ENCODE results near the gene RASGRF1.

The RASGRF1 gene

DNA sequence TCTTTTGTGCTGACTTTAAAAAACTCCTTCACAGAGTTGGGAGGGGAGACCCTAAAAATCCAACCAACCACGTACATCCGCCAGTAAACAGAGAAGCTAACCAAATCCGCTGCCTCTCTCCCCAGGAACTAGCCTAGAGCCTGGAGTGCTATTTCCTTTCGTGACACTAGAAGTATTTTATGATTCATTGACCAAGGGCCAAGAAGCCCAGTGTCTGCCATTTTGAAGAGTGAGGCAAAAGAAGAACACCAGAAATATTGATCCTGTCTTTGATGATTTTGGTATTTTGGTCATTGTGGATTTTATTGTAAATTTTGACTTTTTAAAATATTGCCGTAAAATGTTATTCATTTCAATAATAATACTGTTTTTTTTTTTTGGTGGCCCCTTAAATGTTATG is 135.2 kb downstream of the RASGRF1 start:
- no peak for DNase-seq (ENCODE audit: low read depth in 2 of 2)

DNA sequence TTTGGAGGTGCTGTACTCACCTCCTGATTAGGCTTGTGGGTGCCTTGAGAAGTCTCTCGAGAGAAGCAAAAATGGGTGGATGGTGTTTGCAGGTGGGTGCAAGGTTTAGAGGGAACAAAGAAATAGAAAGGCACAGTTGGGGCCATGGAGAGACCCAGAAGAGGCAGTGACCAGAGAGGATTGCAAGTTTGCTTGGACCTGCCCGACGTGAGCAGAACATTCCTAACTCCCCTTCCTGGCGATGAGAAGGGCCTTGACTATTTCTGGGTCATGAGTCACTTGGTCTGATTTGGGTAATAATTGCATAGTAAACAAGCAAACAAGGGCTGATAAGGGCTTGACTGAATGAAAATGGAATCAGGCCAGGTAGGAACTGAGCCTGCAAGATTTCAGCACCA is 138.7 kb downstream of the RASGRF1 start:
- no peak for DNase-seq (ENCODE audit: low read depth in 2 of 2)

DNA sequence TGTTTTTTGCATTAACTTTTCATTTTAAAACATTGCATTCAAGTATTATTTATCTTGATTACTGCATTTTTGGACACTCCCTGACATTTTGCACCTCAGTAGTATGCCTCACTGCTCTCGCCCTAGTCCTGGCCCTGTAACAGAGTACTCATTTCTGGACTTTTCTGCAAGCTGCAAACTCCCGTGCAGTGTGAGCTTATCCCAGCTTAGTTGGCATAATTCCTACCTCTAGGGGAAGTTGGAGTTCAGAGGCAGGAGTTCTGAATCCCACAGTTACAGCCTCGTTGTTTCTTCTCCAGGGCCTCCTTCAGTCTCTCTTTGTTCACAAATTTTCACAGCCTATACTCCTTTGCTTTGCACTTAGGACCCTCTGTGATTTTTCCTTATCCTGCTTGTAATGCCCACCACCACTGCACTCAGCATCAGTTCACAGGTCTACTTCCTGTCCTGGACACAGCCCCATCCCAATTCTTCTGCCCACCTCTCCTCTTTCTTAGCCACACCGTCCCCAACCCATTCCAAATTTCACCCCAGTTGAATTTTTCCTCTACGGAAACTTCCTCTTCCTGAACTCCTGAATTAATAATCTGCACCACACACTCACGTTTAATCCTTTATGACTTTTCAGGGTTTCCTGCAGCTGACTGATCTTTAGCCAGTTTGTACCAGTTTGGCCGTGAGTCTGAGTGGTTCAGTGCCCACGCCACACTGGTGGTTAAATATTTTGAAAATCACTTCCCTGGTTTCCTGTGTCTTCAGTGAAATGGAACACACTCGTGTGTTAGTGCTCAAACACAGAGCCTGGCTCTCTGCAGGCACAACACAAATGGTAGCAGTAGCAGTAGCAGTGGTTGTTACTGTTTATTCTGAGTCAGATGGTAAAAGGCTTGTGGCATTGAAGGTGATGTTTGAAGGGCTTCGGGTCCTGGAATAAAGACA is 139.4 kb downstream of the RASGRF1 start:
- DNase-seq (ENCODE audit: low read depth in 2 of 2) = no peak

DNA sequence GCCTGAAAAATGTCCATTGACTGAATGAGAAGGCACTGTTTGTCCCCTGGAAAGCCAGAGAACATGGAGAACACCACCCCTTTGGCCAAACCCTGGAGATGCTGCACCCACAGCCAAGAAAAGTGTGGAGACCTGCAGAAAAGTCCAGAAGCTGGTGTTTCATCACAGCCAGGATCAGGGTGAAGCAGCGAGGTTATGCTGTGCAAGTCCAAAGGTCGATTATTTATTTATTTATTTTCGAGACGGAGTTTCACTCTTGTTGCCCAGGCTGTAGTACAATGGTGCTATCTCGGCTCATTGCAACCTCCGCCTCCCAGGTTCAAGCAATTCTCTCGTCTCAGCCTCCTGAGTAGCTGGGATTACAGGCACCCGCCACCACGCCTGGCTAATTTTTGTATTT is 140.2 kb downstream of the RASGRF1 start:
- no peak for DNase-seq (ENCODE audit: low read depth in 2 of 2)

DNA sequence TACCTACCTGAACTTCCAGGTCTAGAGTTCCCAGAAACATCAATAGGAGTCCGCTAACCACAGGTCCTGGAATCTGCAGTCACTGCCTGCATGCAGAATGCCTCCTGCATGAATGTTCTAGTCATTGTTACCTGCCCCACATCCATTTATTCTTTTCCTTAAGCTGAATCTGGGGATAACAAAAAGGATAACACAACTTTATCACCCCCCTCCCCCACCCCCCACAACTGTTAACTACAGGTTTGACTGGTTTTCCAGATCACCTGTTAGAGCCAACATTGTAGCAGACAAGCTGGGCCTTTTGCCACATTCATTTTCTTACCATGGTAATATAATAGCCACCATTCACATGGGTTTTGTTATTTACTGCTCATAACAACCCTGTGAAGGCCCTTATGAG is 141.1 kb downstream of the RASGRF1 start:
- no peak for DNase-seq (ENCODE audit: low read depth in 2 of 2)

DNA sequence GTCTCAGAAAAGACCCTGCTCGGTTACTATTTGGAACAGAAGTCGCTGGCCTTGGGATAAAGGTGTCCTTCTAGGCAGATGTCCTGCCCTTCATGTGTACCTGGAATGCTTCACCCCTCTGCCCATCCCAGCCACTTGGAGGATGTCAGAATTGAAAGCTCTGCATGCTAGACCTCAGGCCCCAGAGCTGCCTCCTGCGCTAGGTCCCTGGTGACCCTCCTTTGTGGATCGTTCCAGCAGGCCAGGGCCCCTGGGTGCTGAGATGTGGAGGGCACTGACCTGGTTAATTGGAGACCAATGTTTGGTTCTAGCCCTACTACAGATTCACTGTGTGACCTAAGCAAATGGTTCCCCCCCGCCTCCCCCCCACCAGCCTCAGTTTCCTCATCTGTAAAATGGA is 143.1 kb downstream of the RASGRF1 start:
- DNase-seq (ENCODE audit: low read depth in 2 of 2) = no peak

DNA sequence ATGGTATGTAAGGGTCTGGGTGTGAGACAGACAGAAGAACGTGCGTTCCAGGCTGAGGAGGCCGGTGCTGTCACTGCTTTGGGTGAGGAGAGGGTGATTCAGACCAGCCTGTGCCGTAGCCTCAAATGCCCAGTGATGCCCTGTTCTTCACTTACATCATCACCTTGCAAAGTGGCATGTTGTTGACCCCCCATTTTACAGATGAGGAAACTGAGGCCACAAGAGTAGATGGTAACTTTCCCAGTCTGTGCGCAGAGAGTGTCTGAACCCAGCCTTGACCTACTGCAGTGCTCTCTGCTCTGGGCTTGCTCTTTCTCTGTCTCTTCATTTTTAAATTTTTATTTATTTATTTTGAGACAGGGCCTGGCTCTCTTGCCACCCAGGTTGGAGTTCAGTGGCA is 144.1 kb downstream of the RASGRF1 start:
- DNase-seq (ENCODE audit: low read depth in 2 of 2) = no peak

DNA sequence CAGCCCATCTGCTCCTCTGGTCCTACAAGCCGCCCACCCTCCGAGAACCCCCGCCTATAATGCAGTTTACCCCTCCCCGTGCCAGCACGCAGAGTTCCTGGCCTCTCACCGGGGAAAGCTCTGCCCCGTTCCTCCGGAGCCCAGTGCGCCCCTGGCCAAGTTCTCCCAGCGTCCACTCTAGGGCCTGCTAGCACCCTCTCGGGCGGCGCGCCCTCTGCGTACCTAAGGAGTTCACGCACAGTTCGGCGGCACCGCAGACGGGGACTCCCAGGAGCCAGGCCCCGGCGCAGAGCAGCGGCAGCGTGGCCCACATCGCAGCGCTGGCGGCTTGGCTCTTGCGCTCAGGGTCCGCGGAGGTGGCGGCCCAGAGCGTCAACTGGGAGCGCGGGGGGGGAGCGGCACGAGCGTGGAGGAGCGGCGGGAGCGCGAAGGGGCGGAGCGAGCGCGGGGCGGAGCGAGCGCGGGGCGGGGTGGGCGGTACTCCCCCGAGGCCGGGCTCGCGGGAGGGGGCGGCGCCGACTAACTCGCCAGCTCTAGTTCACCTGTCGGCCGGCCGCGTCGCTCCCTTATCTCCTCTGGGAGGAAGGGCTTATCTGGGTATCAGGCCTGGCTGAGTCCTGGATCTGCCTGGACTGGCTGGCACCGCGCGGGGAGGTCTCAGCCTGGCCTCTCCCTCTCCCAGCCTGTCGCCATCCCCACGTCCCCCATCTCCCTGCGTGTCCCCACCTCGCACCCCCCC is 145.7 kb downstream of the RASGRF1 start, which contains the start of gene CTSH:
Gene CTSH, minus strand, starts transcription at position 378 of the 739 bp plus-strand sequence. Its CDS starts 65 bp downstream, at position 313.
- peak; percentile 41 to 50 for DNase-seq (ENCODE audit: low read depth in 2 of 2)

DNA sequence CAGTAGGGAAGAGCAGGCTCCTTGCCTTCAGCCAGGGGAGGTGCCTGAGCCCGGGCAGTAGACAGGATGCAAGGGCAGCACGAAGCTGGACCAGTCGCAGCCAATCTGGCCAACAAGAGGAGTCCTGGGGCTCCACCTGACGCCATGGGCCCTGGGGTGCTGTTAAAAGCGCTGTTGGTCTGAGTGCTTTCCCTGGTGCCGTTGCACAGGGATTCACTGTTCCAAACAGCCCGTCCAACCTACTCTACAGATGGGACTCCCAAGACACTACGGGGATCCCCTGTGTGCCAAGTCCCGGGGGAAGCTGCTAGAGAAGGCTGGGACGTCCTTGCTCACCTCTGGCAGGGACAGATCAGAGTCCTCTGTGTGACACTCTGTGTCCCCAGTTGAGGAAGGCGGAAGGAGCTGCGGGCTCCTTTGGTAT is 146.4 kb downstream of the RASGRF1 start:
- no peak for DNase-seq (ENCODE audit: low read depth in 2 of 2)

DNA sequence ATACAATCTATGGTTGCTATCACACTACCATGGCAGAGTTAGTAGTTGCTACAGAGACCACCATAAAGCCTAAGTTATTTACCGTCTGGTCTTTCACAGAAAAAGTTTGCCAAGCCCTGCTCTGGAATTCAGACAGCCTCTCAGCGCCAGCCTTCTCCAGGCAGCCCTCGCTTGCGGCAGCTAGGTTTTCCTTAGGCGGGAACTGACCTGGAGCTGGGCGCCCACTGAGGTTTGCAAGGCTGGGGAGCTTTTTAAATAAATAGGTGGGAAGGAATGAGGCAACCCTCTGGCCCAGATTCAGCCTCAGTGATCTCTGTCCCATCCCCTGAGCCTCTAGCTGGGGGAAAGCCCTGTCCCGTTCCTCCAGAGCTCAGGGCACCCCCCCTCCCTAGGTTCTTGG is 146.9 kb downstream of the RASGRF1 start:
- DNase-seq (ENCODE audit: low read depth in 2 of 2) = no peak

DNA sequence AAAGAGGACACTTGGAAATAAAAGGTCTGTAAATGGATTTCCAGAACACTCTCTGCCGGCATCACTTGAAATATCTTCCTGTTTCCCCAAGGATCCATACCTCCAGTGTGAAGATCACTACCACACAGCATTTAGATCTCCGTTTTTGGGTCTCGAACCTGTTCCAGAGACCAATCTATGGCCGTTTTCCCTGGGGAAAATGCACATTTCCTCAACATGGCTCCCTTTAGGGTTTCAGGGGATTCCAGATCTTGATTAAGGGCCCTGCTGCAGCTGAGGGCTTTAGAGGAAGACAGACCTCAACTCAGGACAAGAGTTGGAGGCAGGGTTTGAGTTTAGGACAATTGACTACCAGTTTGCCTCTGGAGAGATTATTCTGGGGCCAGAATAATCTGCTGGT is 147.8 kb downstream of the RASGRF1 start:
- DNase-seq (ENCODE audit: low read depth in 2 of 2) = no peak

DNA sequence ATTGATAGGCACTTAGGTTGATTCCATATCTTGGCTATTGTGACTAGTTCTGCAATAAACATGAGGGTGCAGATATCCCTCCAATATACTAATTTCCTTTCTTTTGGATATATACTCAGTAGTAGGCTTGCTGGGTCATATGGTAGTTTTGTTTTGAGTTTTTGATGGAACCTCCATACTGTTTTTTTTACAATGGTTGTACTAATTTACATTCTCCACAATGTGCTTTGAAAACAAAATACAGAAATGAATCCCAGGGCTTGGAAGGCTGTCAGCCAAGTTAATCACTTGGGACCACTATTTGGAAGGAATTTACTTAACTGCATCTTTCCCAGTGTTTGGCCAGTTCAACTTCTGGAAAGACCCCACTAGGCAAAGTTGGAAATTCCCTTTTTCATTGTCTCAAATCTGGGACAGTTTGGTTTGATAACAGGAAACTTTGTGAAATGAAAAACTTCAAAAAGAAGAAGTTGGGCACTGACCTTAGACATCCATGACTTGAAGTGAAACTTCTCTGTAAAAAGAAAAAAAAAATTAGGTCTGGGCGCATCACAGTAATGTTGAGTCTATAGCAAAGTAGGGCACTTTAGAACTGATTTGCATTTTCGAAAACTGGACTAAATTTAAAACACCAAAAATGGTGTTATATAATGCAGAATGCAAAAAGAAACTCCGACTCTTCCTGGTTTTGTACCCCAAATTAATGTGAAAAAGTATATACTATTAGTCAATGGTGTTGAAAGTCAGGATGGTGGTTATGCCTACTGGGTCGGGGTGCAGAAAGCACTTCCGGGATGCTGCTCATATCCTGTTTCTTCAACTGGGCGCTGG is 151.7 kb downstream of the RASGRF1 start:
- DNase-seq (ENCODE audit: low read depth in 2 of 2) = no peak

DNA sequence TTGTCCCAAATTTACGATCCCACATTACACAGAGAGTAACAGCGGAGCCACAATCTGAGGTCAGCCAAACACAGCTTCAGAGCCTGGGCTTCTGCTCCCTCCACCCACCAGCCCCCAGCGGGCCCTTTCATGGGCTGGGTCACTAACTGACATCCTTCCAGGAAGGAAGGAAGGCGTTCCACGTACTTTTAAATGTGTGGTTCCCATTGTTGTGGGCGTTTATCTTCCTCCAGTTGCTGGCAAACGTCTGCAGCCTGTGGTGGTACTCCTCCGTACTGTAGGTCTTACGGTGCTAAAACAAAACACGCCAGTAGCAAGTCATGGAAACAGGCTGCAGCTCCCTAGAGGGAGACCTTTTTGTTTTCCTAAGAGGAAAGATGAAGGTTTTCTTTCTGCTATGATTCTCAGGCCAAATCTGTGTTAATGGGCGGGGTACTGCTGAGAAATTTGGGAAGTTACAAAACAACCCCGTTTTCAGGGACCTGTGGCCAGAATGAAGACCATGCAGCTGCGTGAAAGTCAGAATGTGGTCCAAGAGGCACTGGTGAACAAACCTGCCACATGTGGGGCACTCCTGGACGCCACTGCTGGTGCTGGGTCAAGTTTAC is 153.3 kb downstream of the RASGRF1 start:
- DNase-seq (ENCODE audit: low read depth in 2 of 2) = no peak

DNA sequence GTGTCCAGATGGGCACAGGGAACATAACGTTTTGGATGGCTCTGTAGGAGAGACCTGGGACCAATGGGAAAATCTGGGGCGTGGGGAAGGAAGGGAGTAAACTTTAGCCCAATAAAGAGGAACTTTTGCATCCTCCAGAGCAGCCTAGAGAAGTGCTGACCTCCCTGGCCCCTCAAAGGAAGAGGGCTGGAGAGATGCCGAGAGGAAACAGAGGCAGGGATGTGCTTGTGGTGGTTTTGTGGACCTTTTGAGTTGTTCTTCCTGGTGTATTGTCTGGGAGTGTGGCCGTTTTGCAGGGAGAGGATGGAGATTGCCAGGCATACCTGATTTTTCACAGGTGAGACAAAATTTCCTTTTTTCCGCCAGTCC is 155.9 kb downstream of the RASGRF1 start:
- no peak for DNase-seq (ENCODE audit: low read depth in 2 of 2)

DNA sequence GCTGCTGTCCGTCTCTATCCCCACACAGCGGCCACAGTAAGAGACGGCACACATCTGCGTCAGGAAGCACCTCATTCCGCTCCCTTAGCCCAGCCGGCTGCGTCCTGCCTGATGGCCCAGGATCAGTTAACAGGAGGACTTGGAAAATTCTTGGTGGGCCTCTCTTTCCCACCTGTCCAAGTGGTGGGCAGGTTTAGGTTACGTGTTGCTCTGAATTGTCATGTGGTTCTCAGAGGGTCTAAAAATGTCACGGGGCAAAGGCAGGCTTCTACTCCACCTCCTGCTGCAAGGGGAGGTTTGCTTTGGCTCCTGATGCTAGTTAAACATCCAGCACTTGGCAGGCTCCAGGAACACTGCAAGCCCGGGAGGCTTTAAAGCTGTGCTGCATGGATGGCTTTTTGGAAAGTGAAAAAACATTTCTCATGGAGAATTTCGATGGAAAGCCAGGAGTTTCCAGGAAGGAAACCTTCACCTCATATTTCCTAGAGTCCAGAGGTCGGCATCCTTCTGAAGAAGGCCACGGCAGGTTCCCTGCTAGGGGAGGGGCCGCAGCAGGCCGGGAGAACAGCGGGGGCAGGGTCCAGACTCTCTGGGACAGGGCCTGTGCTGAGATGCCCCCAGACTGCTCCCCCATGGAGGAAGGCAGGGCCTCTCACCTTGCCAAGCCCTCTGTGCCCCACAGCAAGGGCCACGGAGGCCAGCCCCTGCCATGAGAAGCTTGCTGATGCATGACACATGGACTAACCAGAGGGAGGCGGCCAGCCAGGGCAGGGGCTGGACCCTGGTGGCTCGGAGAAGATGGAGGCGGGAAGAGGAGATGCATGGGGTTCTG is 156.5 kb downstream of the RASGRF1 start:
- no peak for DNase-seq (ENCODE audit: low read depth in 2 of 2)

DNA sequence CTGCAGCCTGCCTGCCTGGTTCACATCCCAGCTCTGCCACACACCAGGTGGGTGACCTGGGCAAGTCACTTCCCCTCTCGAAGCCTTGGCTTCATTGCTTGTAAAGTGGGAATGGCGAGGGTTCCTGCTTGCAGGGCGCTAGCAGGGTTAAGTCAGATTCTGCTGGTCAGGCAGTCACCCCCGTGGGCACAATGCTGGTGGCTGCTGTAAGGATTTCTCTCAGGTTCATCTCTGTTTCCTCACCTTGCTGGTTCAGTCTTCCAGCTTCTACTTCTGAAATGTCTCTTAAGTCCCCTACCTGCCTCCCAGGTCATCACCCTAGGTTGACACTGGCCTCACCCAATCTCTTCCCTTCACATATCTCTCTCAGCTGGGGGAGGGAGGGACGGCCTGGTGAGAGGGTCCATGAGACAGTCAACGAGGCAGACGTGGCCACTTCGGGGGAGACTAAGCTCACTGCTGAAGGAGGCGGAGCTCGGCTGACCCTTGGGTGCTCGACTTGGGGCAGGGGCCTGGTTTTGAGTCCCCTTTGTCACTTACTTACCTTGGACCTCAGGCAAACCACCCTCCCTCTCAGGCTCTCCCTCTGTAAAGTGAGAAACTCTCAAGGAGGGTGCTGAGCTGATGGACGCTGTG is 157.3 kb downstream of the RASGRF1 start:
- no peak for DNase-seq (ENCODE audit: low read depth in 2 of 2)

DNA sequence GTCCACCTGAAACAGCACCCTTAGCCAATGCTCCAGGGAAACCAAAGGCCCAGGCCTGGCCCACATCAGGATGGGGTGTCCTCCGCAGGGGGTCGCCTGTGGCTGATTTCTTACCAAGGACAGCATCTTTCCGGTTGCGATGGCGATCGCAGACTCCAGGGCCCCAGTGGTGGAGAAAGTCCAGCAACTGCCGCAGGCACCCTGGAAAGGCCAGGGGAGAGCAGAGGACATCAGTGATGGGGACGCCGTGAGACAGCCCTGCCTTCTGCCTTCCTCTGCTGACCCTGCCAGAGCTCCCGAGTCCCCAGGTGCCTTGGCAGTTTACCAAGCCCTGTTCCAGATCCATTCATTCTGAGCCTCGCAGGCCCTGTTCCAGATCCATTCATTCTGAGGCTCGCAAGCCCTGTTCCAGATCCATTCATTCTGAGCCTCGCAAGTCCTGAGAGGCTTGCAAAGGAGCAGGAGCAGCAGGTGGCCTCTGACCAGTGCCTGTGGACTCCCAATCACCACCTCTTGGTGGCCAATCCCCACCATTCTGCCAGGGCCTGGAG is 158.2 kb downstream of the RASGRF1 start:
- no peak for DNase-seq (ENCODE audit: low read depth in 2 of 2)

DNA sequence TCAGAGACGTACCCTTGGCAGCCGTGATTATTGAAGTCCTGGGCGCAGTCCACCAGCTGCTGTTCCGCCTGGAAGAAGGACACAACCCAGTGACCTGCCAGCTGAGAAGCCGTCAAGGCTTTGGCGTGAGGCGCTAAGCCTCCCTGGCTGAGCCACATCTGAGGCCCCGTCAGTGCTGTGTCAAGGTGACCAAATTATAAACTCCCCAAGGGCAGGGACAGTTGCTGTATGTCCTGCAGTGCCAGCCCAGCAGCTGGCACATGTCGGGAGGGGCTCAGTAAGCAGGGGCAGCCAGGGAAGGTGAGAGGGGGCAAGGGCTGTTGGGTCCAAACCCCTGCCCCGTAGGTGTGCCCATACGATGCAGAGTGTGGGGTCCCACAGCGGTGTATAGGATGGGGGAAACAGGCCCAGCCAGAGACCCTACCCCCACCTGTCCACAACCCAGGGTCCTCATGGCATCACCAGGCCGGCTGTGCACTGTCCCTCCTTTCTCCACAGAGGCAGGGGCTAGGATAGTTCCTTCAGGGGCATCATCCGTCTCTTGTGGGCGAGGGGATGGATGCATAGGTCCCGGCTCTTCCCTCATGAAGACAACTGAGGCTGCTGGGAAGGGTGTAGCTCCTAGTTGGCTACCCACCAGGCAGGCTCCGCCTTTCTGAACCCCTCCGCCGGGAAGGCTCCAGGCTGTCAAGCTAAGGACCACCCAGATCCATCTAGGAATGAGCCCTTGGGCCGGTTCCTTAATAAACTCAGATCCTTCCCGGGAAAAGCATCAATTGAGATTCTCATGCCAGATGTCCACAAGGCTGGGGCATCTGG is 158.9 kb downstream of the RASGRF1 start:
- DNase-seq (ENCODE audit: low read depth in 2 of 2) = no peak

Measured in activated CD8-positive, alpha-beta memory T cell treated with anti-CD3 and anti-CD28 coated beads for 4 hours (primary cell).